Anterior cingulate cortex (tissue), 58 donors: Measurements from ENCODE around the gene BMERB1.
"Not testable (repeated sequence)": the region's sequence is repeated elsewhere in the genome, so short reads cannot be mapped to it uniquely, and the experiment has no call there.

Source experiments
- DNase-seq, 58 donors: peaks; one replicate each; lab custom pipeline; 2025; lab: John Stamatoyannopoulos, UW

Gene BMERB1

DNA sequence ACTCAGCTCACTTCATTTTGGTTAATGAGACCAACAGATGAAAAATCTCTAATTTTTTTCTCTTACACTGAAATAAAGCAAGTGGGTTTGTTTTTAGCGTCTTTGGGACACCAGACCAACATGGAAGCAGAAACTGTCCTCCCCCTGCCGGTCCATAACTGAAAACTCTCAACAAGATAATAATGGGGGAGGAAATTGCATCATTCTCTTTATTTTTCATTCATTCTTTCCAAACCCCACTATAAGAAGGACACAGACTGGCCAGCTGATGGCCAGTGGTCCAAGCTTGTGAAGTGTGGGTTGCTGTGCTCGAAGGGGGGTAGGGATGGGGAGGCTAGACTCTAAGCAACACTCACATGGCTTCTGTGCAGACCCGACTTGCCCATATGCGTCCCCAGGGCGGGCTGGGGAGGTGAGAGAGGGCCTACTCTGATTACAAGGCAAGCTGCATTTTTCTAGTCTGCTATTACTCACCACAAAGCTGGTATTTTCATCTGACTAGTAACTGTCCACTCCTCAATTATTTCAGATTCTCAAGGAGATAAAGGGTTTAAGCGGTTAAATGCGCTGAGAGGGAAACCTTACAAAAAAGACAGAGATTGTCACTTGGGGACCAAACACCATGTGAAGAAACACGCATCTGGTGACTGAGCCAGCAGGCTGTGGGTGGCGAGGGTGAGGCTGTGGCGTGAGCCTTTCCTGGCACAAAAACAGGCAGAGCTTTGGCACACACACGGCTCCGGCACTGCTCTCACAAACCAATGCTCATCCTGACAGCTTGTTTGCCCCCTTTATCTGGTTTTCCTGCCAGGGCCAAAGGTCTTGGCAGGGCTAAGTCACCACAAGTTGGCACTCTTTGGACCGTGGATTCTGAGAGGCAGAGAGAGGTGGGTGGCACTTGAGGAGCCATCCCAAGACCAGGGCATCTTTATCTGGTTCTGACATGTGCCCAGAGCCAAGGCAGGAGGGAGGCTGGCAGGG, 170.4 kb downstream of the BMERB1 start:
- DNase-seq: peak in 43 of 58 donors; percentile 6 to 64 (median 32)

DNA sequence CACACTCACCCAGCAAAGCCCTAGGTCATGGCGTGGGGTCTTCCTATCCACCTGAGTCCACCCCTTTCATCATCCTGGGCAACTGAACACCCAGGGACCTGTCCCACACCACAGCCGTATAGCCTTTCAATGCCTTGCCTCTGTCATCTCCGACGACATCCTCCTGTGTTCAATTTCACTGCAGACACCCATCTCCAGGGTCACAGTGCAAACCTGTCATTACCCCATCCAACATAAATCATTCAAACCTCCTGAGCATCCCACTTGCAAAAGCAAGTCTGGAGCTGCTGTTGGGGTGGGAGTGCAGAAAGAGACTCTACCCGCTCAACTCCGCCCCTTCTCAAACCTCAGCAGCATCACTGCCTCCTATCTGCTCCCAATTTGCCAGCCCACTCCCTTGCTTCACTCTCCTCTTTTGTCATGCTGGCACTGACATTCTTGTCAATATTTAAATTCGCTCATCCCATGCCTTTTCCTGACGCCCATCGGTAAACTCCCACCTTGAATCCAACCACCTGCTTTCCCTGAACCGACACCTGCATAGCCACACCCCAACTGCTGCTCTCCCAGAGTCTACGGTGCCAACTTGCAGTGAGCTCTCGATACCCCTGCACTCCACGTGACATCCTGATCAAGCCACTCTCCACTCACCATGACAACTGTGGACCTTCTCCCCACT, 171.6 kb downstream of the BMERB1 start:
- DNase-seq: no peak

DNA sequence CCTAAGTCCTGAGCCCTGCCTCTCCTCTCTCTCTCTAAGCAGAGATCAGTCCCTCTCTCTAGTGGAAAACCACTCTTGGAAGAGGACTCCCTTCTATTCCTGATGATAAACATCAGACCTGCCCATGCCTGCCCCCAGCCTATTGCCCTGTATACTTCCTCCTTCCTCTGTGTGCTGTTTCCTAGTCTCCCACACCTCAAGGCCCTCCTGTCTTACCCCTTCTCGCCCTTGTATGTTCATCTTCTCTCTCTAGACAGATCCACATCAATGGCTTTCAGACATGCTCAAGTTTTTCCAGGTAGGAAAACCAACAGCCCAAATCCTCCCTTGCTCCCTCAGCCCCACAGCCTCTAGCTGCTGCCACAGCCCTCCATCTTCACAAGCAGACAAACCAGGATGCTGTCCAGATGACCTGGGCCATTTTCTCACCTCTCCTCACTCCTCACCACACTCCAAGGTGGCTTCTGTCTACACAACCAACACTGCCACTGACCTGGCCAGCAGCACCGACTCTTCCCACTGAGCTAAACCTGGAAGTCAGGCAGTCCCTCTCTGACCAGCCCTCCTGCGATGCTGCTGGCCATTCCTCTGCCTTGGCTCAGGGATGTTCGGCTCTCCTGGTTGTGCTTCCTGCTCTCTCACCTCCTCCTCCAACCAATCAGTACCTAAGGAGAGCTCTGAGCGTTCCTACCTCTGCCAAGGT, 172.3 kb downstream of the BMERB1 start:
- no peak for DNase-seq

DNA sequence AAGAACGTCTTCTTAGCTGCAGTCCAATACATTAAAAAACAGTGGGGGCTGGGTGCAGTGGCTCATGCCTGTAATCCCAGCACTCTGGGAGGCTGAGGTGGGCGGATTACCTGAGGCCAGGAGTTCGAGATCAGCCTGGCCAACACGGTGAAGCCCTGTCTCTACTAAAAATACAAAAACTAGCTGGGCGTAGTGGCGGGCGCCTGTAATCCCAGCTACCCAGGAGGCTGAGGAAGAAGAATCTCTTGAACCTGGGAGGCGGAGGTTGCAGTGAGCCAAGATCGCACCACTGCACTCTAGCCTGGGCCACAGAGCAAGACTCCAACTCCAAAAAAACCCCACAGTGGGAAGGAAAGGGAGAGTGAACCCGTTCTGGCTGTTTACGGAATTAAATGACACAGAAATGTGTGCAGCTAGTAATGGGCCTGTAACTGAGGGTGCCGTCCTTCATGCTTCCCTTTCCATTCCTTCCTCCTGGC, 172.9 kb downstream of the BMERB1 start:
- DNase-seq: not testable (repeated sequence)

DNA sequence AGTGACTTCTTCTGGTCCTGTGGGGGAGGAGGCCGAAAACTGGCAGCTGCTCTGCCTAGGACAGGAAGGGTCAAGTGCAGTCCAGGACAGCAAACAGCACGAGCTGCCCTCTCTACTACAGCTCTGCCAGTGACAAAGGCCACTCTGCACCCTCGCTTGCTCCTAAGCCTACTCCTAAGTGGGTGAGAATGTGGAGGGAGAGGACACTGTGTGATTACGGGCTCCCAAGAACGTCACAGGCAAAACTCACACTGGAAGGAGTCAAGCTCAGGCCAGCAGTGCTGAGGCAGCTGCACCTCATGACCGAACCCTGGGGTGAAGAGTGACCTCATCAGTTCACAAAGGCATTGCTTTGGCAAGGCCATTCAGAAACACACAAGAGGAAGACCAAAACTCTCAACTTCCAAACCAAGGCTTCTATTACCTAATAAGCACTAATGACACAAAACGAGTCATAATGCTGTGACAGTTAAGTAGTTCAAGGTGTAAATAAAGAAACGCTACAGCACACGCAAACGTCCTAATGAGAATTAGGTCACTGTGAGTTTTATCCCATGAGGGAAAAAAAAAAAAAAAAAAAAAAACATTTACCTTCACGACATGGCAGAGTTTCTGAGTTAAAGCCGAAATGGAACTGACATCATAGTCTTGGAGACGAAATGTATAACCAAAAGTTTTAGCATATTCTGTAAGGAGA, 173.5 kb downstream of the BMERB1 start:
- DNase-seq: peak in 3 of 58 donors; percentile 8 to 21 (median 8)

DNA sequence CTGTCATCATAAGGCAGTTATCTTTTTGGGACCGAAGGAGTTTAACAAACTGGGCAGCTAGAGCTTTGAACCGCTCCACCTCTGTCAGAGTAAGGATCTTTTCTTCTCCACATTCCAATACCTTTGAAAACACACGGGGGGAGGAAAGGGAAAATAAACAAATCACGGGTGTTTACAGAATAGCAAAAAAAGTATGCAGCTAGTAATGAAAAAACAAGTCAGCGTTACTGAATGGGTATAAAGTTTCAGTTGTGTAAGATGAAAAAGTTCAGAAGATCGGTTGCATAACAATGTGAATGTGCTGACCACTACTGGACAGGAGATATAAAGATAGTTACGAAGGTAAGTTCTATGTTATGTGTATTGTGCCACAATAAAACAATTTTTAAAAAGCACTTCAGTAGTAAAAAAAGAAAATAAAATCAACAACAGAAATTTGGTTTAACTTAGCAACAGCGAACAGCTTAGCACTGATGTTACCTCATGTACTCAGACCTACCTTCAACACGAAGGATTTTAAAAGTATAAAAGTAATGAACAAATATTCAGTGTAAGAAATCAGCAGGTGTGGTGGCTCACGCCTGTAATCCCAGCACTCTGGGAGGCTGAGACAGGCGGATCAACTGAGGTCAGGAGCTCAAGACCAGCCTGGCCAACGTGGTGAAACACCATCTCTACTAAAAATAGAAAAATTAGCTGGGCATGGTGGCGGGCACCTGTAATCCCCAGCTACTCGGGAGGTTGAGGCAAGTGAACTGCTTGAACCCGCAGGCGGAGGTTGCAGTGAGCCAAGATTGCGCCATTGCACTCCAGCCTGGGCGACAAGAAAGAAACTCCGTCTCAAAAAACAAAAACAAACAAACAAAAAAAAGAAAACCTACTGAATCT, 174.3 kb downstream of the BMERB1 start:
- DNase-seq: no peak

DNA sequence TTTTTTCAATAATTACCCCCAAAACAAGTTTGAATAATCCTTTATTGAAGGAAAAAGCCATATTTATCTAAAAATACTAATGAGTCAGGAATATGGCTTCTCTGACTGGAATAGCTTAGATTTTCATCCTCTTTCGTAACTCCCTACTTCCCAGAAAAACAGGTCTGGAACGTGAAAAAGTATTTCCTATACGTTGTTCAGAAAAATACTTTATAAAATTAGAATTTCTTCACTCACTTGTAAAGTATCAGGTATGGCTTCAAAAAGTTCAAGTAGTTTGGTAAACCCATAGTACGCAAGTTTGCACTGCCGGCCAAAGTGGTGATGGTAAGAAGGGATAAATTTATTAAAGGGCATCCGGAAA, 174.9 kb downstream of the BMERB1 start:
- DNase-seq: no peak

DNA sequence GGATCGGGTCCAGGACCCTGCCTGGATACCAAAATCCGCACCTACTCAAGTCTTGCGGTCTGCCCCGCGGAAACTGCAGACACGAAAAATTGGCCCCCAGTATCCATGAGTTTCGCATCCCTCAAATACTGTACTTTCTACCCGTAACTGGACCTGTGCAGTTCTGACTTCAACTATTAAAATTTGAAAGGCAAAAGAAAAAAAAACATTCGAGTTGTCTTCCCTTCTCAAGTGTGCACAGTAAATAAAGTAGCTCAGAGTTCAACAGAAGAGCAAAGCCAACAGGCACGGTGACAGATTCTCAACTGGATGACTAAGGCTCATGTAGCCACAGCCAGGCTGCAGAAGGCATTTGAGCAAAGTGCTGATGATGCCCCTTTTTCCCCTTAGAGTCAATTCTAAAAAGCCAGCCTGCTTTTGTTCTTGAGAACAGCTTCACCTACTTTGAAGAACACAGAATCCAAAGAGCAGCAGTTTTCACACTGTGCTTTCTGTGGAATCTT, 176.0 kb downstream of the BMERB1 start:
- no peak for DNase-seq

DNA sequence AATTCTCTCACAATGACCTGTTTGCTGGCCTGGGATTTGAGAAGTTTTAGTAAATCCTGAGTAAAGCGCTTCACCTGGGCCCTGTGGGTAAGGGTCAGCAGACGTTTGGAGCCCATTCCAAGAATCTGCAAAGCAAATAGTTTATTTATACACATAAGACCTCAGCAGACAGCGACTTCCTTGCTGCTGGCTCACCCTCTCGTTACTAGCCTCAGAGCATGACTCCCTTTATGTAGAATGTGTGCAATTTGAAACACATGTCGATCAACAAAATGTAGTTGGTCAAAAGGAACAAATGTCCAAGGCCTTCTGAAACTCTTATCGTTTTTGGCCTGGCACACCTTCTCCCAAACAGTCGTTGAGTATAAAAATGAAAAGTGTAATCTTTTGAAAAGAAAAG, 177.2 kb downstream of the BMERB1 start:
- no peak for DNase-seq

DNA sequence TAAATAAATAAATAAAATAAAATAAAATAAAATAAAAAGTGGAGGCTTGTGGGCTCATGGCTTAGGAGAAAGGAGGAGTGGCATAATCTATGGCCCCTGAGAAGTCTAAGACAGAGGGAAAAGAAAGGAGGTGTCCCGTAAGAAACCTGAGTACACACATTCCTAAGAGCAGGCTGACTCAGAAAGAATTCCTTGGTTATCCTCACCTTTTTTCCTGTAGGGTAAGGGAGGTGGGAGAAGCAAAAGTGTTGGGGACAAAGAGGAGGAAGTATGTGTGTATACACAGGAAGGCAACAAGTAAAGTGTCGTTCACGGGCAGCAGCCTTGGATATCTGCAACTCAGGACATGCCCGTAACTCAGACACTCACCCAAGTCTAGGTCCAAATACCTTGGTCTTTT, 179.3 kb downstream of the BMERB1 start:
- no peak for DNase-seq

DNA sequence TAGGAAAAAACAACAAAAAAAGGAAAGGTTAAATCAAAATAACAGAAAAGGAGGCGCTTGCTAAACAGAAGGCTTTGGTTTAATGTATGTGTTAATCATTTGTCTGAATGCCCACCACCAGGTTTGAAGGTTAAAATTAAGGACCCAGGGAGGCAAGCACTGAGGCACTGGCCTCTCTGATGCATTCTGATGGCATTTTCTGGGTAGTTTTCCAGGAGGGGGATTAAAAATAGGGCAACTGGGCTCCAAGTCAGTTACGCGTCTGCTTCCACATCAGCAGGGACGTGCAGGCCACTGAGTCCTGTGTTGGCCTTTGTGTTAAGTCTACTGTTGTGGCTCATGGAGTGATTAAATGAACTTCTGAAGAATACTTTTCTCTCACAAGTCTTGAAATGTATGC, 181.6 kb downstream of the BMERB1 start:
- DNase-seq: no peak

DNA sequence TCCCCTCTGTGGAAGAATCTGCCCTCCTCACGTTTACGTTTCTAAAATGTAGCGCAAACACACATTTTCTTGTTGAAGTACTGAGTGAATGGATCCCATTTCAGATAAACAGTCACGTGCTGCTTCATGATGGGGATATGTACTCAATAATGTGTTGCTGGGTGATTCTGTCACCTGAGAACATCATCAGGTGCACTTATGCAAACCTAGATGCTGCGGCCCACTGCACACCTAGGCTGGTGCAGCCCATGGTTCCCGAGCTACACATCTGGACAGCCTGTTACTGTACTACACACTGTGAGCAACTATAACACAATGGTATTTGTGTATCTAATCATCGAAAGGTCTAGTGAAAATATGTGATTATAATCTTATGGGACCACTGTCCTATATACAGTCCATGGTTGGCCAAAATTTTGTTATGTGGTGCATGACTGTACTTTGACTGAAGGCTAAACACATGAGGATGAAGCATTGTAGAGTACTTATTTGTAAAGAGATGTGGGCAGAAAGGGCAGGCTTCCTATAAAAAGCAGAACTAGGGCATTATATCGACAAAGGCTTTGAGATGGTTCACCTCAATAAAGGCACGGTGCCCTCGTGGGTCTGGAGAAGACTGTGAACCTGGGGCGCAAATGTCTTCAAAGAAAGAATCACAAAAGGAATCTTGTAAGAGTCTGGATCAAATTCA, 182.2 kb downstream of the BMERB1 start:
- no peak for DNase-seq

DNA sequence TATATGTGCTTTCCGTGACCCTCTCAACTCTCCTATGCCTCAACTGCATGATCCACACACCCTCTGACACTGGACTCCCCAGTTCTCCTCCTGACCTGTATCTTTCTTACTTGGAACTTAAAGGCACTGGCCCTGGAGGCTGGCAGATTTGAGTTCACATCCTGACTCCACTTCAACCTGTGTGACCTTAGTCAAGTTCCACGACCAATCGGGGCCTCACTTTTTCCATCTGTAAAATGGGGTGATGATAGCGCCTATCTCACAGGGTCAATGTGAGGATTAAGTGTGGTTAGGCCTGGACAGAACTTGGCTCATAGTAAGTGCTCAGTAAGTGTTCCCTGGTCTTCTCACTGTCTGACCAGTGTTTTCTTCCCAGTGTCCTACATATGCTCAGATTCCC, 183.5 kb downstream of the BMERB1 start:
- no peak for DNase-seq

DNA sequence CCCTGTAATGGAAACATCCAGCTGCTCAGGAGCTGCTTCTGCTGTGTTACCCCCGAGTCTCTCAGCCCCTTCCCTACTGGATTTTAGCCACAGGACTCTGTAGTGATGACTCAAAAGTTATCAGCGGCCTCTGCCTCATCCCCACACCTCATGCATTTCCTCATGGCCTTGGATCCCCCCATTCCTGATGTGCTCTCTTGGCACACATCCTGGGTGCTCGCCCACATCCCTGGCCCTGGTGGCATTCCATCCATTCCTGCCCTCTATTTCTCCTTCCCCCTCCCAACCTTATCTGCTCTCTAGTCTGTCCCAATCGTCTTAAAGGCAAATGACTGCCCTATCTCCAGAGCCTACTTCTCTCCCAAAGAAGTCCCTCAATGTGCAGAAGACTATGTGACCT, 184.0 kb downstream of the BMERB1 start:
- no peak for DNase-seq

DNA sequence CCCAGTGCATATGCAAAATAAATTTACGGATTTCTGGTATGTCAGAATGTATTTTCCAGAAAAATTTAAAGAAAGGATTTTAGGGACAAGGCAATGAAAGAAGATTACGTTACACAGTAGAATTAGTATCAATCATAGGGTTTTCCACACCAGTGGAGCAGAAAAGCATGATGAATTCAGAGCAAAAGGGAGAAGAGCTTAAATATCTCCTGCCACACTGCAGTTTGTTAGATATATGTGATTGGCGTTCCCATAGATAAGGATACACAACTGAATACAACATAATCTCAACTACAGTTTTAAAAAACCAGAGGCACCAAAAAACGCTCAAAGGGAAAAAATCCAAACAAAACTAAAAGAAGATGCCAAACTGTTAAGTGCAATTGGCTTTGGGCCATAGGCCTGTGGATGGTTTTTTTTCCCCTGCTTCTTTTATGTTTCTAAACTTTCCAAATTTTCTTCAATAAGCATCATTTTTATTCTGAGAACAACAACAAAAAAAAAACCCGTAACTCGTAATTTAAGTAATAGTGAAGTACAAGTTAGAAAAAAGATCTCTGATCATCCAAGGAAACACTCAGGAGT, 186.3 kb downstream of the BMERB1 start:
- DNase-seq: no peak

DNA sequence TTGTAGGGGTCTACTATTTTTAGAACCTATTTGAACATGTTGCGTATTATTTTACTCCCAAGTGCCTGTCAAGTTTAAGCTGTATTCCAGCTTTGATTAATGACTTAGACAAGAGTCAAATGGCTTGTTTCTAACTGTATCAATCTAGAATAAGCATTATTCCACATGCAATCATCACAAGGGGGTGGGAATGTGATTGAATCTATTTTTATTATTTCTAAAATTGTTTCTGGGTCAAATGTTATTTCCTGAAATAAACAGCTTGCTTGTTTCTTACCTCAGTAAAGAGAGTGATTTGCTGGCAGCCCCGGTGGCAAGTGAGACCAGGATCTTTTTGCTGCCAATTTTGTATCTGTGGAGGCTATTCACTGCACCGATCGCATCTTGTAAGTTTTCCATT, 187.1 kb downstream of the BMERB1 start:
- no peak for DNase-seq

DNA sequence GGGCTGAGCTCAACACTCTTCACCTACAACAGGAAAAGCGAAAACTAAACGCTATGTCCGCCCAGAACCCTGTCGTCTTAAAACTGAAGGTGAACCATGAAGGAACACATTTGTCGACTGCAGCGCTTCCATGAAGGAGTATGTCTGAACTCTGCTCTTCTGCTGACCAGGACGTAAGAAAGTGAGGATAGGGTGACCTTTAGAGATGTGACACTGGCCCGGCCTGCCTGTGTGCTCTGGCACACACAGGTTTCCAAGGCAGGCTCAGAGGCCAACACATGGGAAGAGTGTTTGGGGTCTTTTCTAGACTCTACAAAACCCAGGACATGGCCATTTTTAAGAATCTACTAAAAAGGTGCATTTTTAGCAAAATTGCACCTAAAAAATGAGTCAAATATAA, 187.5 kb downstream of the BMERB1 start:
- DNase-seq: no peak

DNA sequence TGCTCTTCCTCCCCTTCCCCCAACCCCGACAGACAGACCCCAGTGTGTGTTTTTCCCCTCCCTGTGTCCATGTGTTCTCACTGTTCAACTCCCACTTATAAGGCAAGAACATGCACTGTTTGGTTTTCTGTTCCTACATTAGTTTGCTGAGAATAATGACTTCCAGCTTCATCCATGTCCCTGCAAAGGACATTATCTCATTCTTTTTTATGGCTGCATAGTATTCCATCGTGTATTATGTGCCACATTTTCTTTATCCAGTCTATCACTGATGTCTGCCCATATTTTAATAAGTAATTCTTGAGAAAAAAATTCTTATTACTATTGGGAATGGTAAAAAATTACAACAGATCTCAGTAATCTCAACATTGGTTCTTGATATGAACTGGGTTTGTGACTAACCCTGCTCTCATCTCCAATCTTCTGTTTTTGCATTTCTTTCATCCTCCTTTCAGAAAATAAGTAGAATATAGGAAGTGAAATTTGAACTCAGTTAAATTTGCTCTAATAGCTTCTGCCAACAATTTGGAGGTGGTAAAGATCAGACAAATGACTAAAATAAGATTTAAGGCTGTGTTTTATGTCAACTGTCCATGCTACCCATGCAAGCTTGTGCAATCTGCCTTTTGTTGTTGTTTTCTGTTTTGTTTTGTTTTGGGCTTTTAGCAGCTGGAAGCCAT, 197.5 kb downstream of the BMERB1 start:
- no peak for DNase-seq
